ENCODE results near the gene VSIG10L. TPM values are rescaled to one million over a fixed set of nuclear protein-coding genes. Genes with fewer than 3 reads are reported as not detected.

The VSIG10L gene
- total and polyA plus RNA-seq, 2 donors from 2014 or later, result 1.8 to 2.2 TPM

DNA sequence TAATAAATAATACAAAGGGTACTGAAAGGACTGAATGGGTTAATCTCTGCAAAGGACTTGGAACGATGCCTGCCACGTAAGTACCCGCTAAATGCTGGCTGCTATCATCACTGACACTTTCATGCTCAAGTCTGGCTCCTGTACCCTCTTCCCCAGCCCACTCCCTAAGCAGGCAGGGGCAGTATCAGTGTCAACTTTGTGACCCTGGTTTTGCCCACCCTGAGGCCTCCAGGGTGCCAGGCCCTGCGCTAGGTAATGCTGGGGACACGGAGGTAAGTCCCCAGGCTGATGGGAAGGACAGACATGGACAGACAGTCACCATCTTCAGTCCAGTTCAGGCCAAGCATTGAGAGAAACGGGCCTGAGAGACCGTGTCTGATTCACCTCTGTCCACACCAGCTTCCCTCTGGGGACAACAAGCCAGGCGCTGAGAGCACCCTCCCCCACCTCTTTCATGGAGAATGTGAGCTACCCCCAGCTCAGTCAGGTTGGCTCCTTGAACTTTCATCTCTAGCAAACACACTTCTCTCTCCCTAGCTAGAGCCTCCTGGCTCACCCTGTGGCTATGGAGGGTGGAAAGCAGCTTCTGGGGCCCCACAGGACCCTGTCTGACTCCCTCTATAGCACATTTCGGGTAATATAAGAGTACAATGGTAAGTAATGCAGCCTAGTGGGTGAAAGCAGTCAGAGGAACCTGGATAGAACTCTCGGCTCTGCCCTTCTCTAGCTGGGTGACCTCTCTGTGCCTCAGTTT lies 23.4 kb upstream of the VSIG10L start:
- peaks cover 0 to 17% (median 5%) of the 10 kb centered on the region in 3 donors for H3K4me1 ChIP-seq (ENCODE audit: control insufficient read depth in 2 of 3, insufficient read depth in 2 of 3, low read depth in 1 of 3, low read length in 3 of 3)
- FAIRE-seq, result no peak

DNA sequence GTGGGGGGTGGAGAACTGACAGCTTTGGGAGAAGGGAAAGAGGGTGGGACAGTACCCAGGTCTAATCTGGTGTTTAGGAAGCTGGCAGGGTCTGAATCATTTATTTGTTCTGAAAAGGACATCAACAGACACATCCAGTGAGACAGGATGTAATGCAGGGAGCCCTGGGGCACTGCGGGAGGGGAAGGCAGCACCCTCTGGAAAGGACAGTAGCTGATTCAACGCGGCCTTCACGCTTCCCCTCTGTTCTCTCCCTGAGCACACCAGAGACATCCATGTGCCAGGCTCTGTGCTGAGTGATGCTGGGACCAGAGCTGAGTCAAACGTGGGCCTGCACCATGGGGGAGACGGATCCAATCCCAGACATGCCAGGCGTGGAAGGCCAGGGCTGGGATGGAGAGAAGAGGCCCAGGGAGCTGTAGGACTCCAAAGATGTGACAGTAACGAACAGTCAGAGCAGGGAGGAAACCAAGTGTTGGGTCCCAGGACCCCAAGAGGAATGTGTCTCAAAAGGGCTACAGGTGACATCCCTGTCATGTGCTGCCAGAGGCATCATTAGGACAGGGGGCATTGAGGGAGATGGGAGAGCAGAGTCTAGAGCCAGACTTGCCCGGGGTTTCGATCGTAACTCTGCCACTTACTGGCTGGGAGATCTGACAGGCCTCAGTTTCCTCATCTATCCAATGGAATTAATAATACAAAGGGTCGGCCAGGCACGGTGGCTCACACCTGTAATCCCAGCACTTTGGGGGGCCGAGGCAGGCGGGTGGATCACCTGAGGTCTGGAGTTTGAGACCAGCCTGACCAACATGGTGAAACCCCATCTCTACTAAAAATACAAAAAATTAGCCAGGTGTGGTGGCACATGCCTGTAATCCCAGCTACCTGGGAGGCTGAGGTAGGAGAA lies 22.5 kb upstream of the VSIG10L start:
- Histone ChIP-seq H3K9ac (ENCODE audit: low read length in 3 of 3) (peak overlapping the region in 1 of 3 donors; percentile 40), H3K4me3 (ENCODE audit: low read length in 3 of 3) (no peak overlapping the region), H3K27ac (ENCODE audit: low read depth in 2 of 2, low read length in 2 of 2) (no peak overlapping the region), H3K36me3 (ENCODE audit: control insufficient read depth in 2 of 3, insufficient read depth in 3 of 3, low read length in 3 of 3) (no peaks in the 10 kb centered on the region), H3K27me3 (ENCODE audit: control insufficient read depth, insufficient read depth, low read length) (no peaks in the 10 kb centered on the region), H3K9me3 (ENCODE audit: control insufficient read depth in 2 of 3, insufficient read depth in 1 of 3, low read length in 3 of 3) (no peaks in the 10 kb centered on the region), H3K4me1 (ENCODE audit: control insufficient read depth in 2 of 3, insufficient read depth in 2 of 3, low read depth in 1 of 3, low read length in 3 of 3) (peaks cover 0 to 17% (median 5%) of the 10 kb centered on the region in 3 donors)
- TF ChIP-seq, protein P1, sequence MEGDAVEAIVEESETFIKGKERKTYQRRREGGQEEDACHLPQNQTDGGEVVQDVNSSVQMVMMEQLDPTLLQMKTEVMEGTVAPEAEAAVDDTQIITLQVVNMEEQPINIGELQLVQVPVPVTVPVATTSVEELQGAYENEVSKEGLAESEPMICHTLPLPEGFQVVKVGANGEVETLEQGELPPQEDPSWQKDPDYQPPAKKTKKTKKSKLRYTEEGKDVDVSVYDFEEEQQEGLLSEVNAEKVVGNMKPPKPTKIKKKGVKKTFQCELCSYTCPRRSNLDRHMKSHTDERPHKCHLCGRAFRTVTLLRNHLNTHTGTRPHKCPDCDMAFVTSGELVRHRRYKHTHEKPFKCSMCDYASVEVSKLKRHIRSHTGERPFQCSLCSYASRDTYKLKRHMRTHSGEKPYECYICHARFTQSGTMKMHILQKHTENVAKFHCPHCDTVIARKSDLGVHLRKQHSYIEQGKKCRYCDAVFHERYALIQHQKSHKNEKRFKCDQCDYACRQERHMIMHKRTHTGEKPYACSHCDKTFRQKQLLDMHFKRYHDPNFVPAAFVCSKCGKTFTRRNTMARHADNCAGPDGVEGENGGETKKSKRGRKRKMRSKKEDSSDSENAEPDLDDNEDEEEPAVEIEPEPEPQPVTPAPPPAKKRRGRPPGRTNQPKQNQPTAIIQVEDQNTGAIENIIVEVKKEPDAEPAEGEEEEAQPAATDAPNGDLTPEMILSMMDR (IDR thresholded peaks at IDR 0.05; ENCODE audit: borderline replicate concordance, extremely low read depth, insufficient read depth), result no peak
- FAIRE-seq (no peak), DNase-seq (no peak)
- intact Hi-C loops (cut with DNase I), result no loop called here

More for the DNA sequence above, 23.4 kb upstream of the VSIG10L start:
- Histone ChIP-seq H3K36me3 (ENCODE audit: control insufficient read depth in 2 of 3, insufficient read depth in 3 of 3, low read length in 3 of 3) (no peaks in the 10 kb centered on the region), H3K27ac (ENCODE audit: low read depth in 2 of 2, low read length in 2 of 2) (peak overlapping the region; percentile 94 to 97), H3K27me3 (ENCODE audit: control insufficient read depth, insufficient read depth, low read length) (no peaks in the 10 kb centered on the region), H3K9ac (ENCODE audit: low read length in 3 of 3) (peak overlapping the region; percentile 78 to 90 (median 85)), H3K4me3 (ENCODE audit: low read length in 3 of 3) (peak overlapping the region; percentile 78 to 95 (median 94)), H3K9me3 (ENCODE audit: control insufficient read depth in 2 of 3, insufficient read depth in 1 of 3, low read length in 3 of 3) (no peaks in the 10 kb centered on the region)
- peak in 3 of 5 donors; percentile 33 to 70 (median 56) for DNase-seq
- intact Hi-C loops (cut with DNase I), result no loop called here
- TF ChIP-seq, protein P1 (IDR thresholded peaks at IDR 0.05; ENCODE audit: borderline replicate concordance, extremely low read depth, insufficient read depth), result no peak

DNA sequence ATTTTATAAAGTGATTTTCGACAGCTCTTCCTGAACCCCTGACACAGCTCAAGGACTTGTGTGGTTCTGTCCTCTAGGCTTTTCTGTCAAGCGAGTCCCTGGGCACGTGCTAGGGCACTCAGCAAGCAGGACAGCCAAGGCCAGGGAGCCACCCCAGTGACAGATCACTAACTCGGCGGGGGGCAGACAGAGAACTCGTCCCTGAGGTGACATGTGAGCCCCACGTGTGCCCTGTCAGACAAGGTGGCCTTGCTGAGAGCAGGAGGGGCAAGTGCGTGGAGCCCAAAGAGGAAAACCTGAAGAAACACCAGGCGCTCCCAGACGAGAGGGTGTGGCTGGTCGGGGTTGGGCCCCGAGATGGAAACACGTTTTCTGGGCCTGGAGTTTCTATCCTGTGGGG lies 19.3 kb upstream of the VSIG10L start:
- no peaks in the 10 kb centered on the region for H3K36me3 ChIP-seq (ENCODE audit: control insufficient read depth in 2 of 3, insufficient read depth in 3 of 3, low read length in 3 of 3)
- no peak overlapping the region for H3K4me3 ChIP-seq (ENCODE audit: low read length in 3 of 3)
- TF ChIP-seq, protein P1 (IDR thresholded peaks at IDR 0.05; ENCODE audit: borderline replicate concordance, extremely low read depth, insufficient read depth), result no peak
- H3K9ac ChIP-seq (ENCODE audit: low read length in 3 of 3), result no peak overlapping the region
- H3K9me3 ChIP-seq (ENCODE audit: control insufficient read depth in 2 of 3, insufficient read depth in 1 of 3, low read length in 3 of 3), result no peaks in the 10 kb centered on the region
- peaks cover 0 to 15% (median 5%) of the 10 kb centered on the region in 3 donors for H3K4me1 ChIP-seq (ENCODE audit: control insufficient read depth in 2 of 3, insufficient read depth in 2 of 3, low read depth in 1 of 3, low read length in 3 of 3)
- DNase-seq, result no peak
- H3K27ac ChIP-seq (ENCODE audit: low read depth in 2 of 2, low read length in 2 of 2), result no peak overlapping the region
- no peaks in the 10 kb centered on the region for H3K27me3 ChIP-seq (ENCODE audit: control insufficient read depth, insufficient read depth, low read length)
- intact Hi-C loops (cut with DNase I), result no loop called here
- FAIRE-seq, result no peak
